H9 (cell line): Measurements from ENCODE around the gene SEC24C. TPM values are rescaled to one million over a fixed set of nuclear protein-coding genes. Genes with fewer than 3 reads are reported as not detected.
A peak's percentile ranks its signal among the peaks of the same experiment; 100 is the strongest.

Experiments
- DNase-seq: peaks from one replicate; pipeline ENCODE4 v3.0.0-alpha.2; 2017
- H2AFZ ChIP-seq: one replicate; pipeline ENCODE4 v1.6.1; 2013; ENCODE audit warnings: mild to moderate bottlenecking, low read length, control low read depth, moderate library complexity
- H2AK5ac ChIP-seq: 2 replicates; pipeline ENCODE4 v1.6.1; 2013; ENCODE audit warnings: low read length, control low read depth, mixed read lengths; ENCODE audit not compliant: insufficient read length
- H2BK120ac ChIP-seq: one replicate; pipeline ENCODE4 v1.6.1; 2013; ENCODE audit warnings: low read depth, mild to moderate bottlenecking, low read length, control low read depth, inconsistent platforms; ENCODE audit not compliant: poor library complexity, severe bottlenecking
- H2BK12ac ChIP-seq: 2 replicates; pipeline ENCODE4 v1.6.1; 2013; ENCODE audit warnings: low read length, control low read depth, mixed read lengths, low read depth; ENCODE audit not compliant: insufficient read length
- H2BK15ac ChIP-seq: 2 replicates; pipeline ENCODE4 v1.6.1; 2013; ENCODE audit warnings: low read depth, low read length, control low read depth
- H2BK20ac ChIP-seq: one replicate; pipeline ENCODE4 v1.6.1; 2013; ENCODE audit warnings: low read depth, mild to moderate bottlenecking, low read length, control low read depth, inconsistent platforms; ENCODE audit not compliant: poor library complexity, severe bottlenecking
- H2BK5ac ChIP-seq: 2 replicates; pipeline ENCODE4 v1.6.1; 2013; ENCODE audit warnings: low read length, control low read depth, mixed read lengths; ENCODE audit not compliant: insufficient read length
- H3K14ac ChIP-seq: 2 replicates; pipeline ENCODE4 v1.6.1; 2013; ENCODE audit warnings: low read length, control low read depth; ENCODE audit not compliant: insufficient read depth
- H3K18ac ChIP-seq: 2 replicates; pipeline ENCODE4 v1.6.1; 2013; ENCODE audit warnings: low read depth, mild to moderate bottlenecking, mixed read lengths, low read length, control low read depth; ENCODE audit not compliant: insufficient read length
- H3K23ac ChIP-seq: 2 replicates; pipeline ENCODE4 v1.6.1; 2013; ENCODE audit warnings: low read length, control low read depth, mixed read lengths, low read depth; ENCODE audit not compliant: insufficient read length
- H3K23me2 ChIP-seq: 2 replicates; pipeline ENCODE4 v1.6.1; 2013; ENCODE audit warnings: low read depth, mild to moderate bottlenecking, mixed read lengths, low read length, control low read depth; ENCODE audit not compliant: insufficient read length, poor library complexity, severe bottlenecking
- H3K27ac ChIP-seq: 2 replicates; pipeline ENCODE4 v1.5.1; 2013; ENCODE audit warnings: low read length, control low read depth, mixed read lengths, low read depth; ENCODE audit not compliant: insufficient read length
- H3K27me3 ChIP-seq: 2 replicates; pipeline ENCODE4 v1.6.1; 2013; ENCODE audit warnings: low read length, control low read depth, inconsistent platforms; ENCODE audit not compliant: insufficient read depth
- H3K4ac ChIP-seq: 2 replicates; pipeline ENCODE4 v1.6.1; 2013; ENCODE audit warnings: low read depth, mild to moderate bottlenecking, control low read depth, inconsistent platforms, low read length, moderate library complexity
- H3K4me1 ChIP-seq: 2 replicates; pipeline ENCODE4 v1.6.1; 2013; ENCODE audit warnings: low read length, control low read depth, inconsistent platforms; ENCODE audit not compliant: insufficient read depth
- H3K4me2 ChIP-seq: 2 replicates; pipeline ENCODE4 v1.6.1; 2013; ENCODE audit warnings: low read length, control low read depth, mixed read lengths; ENCODE audit not compliant: insufficient read length, insufficient read depth
- H3K56ac ChIP-seq: 2 replicates; pipeline ENCODE4 v1.6.1; 2013; ENCODE audit warnings: low read depth, mild to moderate bottlenecking, mixed read lengths, low read length, control low read depth; ENCODE audit not compliant: insufficient read length
- H3K79me1 ChIP-seq: 2 replicates; pipeline ENCODE4 v1.6.1; 2013; ENCODE audit warnings: low read depth, mild to moderate bottlenecking, moderate library complexity, low read length, control low read depth, inconsistent platforms; ENCODE audit not compliant: insufficient read depth, poor library complexity, severe bottlenecking
- H3K79me2 ChIP-seq: 2 replicates; pipeline ENCODE4 v1.6.1; 2013; ENCODE audit warnings: low read length, control low read depth, inconsistent platforms; ENCODE audit not compliant: insufficient read depth
- H3K9ac ChIP-seq: 2 replicates; pipeline ENCODE4 v1.6.1; 2013; ENCODE audit warnings: low read length, control low read depth, mixed read lengths; ENCODE audit not compliant: insufficient read length; ENCODE audit errors: extremely low read depth
- H3K9me3 ChIP-seq: one replicate; pipeline ENCODE4 v1.6.1; 2013; ENCODE audit warnings: low read depth, low read length, inconsistent platforms; ENCODE audit not compliant: control insufficient read depth
- H3T11ph ChIP-seq: one replicate; pipeline ENCODE4 v1.6.1; 2013; ENCODE audit warnings: mild to moderate bottlenecking, low read length, control low read depth, inconsistent platforms
- H4K20me1 ChIP-seq: one replicate; pipeline ENCODE4 v1.6.1; 2013; ENCODE audit not compliant: control insufficient read depth, insufficient read length, insufficient read depth
- H4K5ac ChIP-seq: 2 replicates; pipeline ENCODE4 v1.6.1; 2013; ENCODE audit warnings: low read depth, mild to moderate bottlenecking, mixed read lengths, low read length, control low read depth; ENCODE audit not compliant: insufficient read length
- H4K8ac ChIP-seq: replicated peaks from 2 replicates; pipeline ENCODE4 v1.6.1; 2013; ENCODE audit warnings: low read length, control low read depth, mixed read lengths, low read depth; ENCODE audit not compliant: insufficient read length
- H4K91ac ChIP-seq: 2 replicates; pipeline ENCODE4 v1.6.1; 2013; ENCODE audit warnings: low read depth, mild to moderate bottlenecking, moderate library complexity, mixed read lengths, low read length, control low read depth; ENCODE audit not compliant: insufficient read length
- H3K27ac Mint-ChIP-seq, 3 experiments: 2 replicates in 2 of 3; 3 replicates in 1 of 3; pipeline ENCODE4 v1.8.0; 2020 to 2021; ENCODE audit warnings: mixed read lengths in 3 of 3, mild to moderate bottlenecking in 1 of 3, moderate library complexity in 1 of 3
- H3K27me3 Mint-ChIP-seq: 2 replicates; pipeline ENCODE4 v1.8.0; 2021; ENCODE audit warnings: low read depth, mild to moderate bottlenecking, moderate library complexity, mixed read lengths
- H3K36me3 Mint-ChIP-seq, 3 experiments: 2 replicates in 2 of 3; 3 replicates in 1 of 3; pipeline ENCODE4 v1.8.0; 2020 to 2021; ENCODE audit warnings: low read depth in 3 of 3, mixed read lengths in 3 of 3; ENCODE audit not compliant: insufficient read depth in 1 of 3
- H3K4me1 Mint-ChIP-seq, 2 experiments: 2 replicates each; pipeline ENCODE4 v1.8.0; 2020; ENCODE audit warnings: mixed read lengths in 2 of 2
- H3K4me3 Mint-ChIP-seq, 2 experiments: 2 replicates in 1 of 2; 3 replicates in 1 of 2; pipeline ENCODE4 v1.8.0; 2020 to 2021; ENCODE audit warnings: mild to moderate bottlenecking in 2 of 2, mixed read lengths in 2 of 2, moderate library complexity in 1 of 2
- H3K9me3 Mint-ChIP-seq, 2 experiments: 2 replicates in 1 of 2; 3 replicates in 1 of 2; pipeline ENCODE4 v1.8.0; 2020; ENCODE audit warnings: mild to moderate bottlenecking in 2 of 2, mixed read lengths in 2 of 2, moderate library complexity in 1 of 2
- WGBS: extraction: QIAGEN DNeasy Blood & Tissue Kit; methylation state at CpG from one replicate; pipeline ENCODE4 v1.1.7; 2013; ENCODE audit warnings: missing lambda C conversion rate, low lambda C conversion rate, mixed read lengths; ENCODE audit not compliant: insufficient read length; ENCODE audit errors: extremely low coverage; 5-methylcytosine and 5-hydroxymethylcytosine counted together
- total RNA-seq: library from RNA; stranded (reverse); gene quantifications from 2 replicates; pipeline ENCODE4 v1.2.1, GENCODE V29; 2021
- TF ChIP-seq, protein P1 (sequence below): fragments of 200-600 bp; sonication (generic); conservative IDR thresholded peaks from 3 replicates; pipeline ENCODE4 v1.8.0; 2021; ENCODE audit warnings: antibody characterized with exemption, mild to moderate bottlenecking

The SEC24C gene
- total RNA-seq, 1 experiment from 2014 or later: 62.4 TPM

- Histone ChIP-seq H3K56ac (no peak overlapping the region), H3K23ac (no peak overlapping the region), H3K4me1 (peaks cover 3% of the 10 kb centered on the region; the same call in 1 of the 2 replicates), H3K9ac (no peak overlapping the region), H3K4ac (no peak overlapping the region), H4K91ac (no peak overlapping the region), H2BK120ac (no peak overlapping the region), H2BK12ac (no peak overlapping the region), H3K4me2 (no peak overlapping the region), H3K27me3 (no peaks in the 10 kb centered on the region), H2AFZ (no peak overlapping the region), H2BK20ac (no peak overlapping the region), H3K79me2 (no peaks in the 10 kb centered on the region), H3K18ac (no peak overlapping the region), H3T11ph (no peak overlapping the region), H4K5ac (no peak overlapping the region), H4K8ac (no peak overlapping the region), H3K14ac (no peak overlapping the region), H3K23me2 (peaks cover 3% of the 10 kb centered on the region), H4K20me1 (no peaks in the 10 kb centered on the region), H2BK15ac (no peak overlapping the region), H2AK5ac (no peak overlapping the region), H3K79me1 (no peaks in the 10 kb centered on the region), H3K27ac (no peak overlapping the region), H2BK5ac (no peak overlapping the region), H3K9me3 (no peaks in the 10 kb centered on the region)
- H3K27me3 Mint-ChIP-seq: no peaks in the 10 kb centered on the region
- H3K9me3 Mint-ChIP-seq: no peaks in the 10 kb centered on the region
- TF ChIP-seq, protein P1, sequence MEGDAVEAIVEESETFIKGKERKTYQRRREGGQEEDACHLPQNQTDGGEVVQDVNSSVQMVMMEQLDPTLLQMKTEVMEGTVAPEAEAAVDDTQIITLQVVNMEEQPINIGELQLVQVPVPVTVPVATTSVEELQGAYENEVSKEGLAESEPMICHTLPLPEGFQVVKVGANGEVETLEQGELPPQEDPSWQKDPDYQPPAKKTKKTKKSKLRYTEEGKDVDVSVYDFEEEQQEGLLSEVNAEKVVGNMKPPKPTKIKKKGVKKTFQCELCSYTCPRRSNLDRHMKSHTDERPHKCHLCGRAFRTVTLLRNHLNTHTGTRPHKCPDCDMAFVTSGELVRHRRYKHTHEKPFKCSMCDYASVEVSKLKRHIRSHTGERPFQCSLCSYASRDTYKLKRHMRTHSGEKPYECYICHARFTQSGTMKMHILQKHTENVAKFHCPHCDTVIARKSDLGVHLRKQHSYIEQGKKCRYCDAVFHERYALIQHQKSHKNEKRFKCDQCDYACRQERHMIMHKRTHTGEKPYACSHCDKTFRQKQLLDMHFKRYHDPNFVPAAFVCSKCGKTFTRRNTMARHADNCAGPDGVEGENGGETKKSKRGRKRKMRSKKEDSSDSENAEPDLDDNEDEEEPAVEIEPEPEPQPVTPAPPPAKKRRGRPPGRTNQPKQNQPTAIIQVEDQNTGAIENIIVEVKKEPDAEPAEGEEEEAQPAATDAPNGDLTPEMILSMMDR: peak; percentile 31; the same call in 1 of the 3 replicates
- peak overlapping the region in 1 of 2 experiments; percentile 35; a peak in 1 of 5 replicates for H3K4me3 Mint-ChIP-seq
- H3K27ac Mint-ChIP-seq: peak overlapping the region in 1 of 3 experiments; percentile 20; a peak in 2 of 7 replicates
- H3K36me3 Mint-ChIP-seq: peaks cover 28 to 76% (median 58%) of the 10 kb centered on the region in 3 experiments
- peaks cover 16 to 21% of the 10 kb centered on the region in 2 experiments for H3K4me1 Mint-ChIP-seq
- DNase-seq: peak; percentile 55
- WGBS: no CpG with 5 or more reads among the region's 11 CpGs
Observed at GRCh38 chr10:73768881-73769280, 24.7 kb downstream of the SEC24C start.
